ENCODE data around the gene SMCHD1.
"Not testable (repeated sequence)": the region's sequence is repeated elsewhere in the genome, so short reads cannot be mapped to it uniquely, and the experiment has no call there.

The SMCHD1 gene

GRCh38 chr18:2852460-2852859 lies 196.9 kb downstream of the SMCHD1 start:
- not testable (repeated sequence) for DNase-seq (ENCODE audit: low spot score)

- no peak for DNase-seq (ENCODE audit: low spot score)
Measured at GRCh38 chr18:2853173-2853925, 197.8 kb downstream of the SMCHD1 start.

DNA sequence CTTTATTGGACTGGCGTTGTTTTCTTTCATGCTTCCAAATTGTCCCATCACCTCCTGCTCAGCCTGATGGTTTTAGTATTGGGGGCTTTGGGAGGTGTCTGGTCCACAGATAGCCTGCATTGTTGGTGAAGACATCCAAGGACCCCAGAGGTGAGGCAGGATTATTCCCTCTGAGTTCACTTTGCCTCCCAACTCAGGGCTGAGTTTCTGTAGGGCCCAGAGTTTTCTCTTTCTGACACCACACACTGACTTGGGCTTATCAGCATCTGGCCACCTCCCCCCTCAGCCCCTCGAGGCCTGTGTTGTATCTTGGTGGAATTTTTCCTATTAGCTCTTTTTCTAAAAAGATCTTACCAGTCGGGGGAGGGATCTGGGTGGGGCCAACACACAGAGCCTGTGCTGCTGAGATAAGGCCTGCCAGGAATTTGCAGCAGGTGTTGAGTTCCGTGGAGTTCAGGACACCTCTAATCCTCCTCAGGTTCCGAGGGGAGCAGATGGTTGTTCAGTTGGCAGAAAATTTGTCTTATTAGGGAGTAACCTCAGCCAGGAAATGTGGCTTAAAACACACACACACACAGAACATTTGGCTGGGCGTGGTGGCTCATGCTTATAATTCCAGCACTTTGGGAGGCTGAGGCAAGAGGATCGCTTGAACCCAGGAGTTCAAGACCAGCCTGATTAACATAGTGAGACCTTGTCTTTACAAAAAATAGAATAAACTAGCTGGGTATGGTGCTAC lies 198.6 kb downstream of the SMCHD1 start:
- DNase-seq (ENCODE audit: low spot score), result no peak
